ENCODE results near the gene ERRFI1. TPM values are rescaled to one million over a fixed set of nuclear protein-coding genes. Genes with fewer than 3 reads are reported as not detected.

ERRFI1 gene
- total and polyA plus RNA-seq, 2 of the 8 experiments (the other 6 are each of a cell fraction or from before 2014, with no cell fraction given), result 23.4 to 46.1 TPM

DNA sequence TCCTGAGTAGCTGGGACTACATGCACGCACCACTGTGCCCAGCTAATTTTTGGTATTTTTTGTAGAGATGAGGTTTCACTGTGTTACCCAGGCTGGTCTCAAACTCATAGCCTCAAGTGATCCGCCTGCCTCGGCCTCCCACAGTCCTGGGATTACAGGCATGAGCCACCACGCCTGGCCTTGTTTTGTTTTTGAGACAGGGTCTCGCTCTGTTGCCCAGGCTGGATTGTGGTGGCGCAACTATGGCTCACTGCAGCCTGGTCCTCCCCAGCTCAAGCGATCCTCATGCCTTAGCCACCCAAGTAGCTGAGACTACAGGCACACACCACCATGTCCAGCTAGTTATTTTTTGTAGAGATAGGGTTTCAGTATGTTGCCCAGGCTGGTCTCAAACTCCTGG lies 38.6 kb downstream of the ERRFI1 start:
- peaks cover 11 to 45% (median 25%) of the 10 kb centered on the region in 4 experiments for H3K36me3 ChIP-seq (ENCODE audit: control insufficient read depth in 2 of 4, insufficient read depth in 4 of 4, low read length in 3 of 4)
- no peak overlapping the region for H3K14ac ChIP-seq (ENCODE audit: insufficient read length)
- no peak overlapping the region for H2BK5ac ChIP-seq (ENCODE audit: low read depth, low read length)
- H3K27ac ChIP-seq (ENCODE audit: low read depth, low read length), result no peak overlapping the region
- peaks cover 8% of the 10 kb centered on the region; the same call in 1 of the 2 replicates for H3K79me1 ChIP-seq (ENCODE audit: low read depth, low read length)
- no peak overlapping the region for H3K23ac ChIP-seq (ENCODE audit: insufficient read length)
- H2AFZ ChIP-seq (ENCODE audit: low read length), result no peak overlapping the region
- no peak overlapping the region for H3K4ac ChIP-seq (replicated peaks; ENCODE audit: insufficient read length, low read depth, low read length)
- H4K20me1 ChIP-seq (replicated peaks in 1 of 2; ENCODE audit: control insufficient read depth in 1 of 2, insufficient read depth in 2 of 2, low read length in 2 of 2), result peaks cover 0 to 6% of the 10 kb centered on the region in 2 experiments
- H3K4me3 ChIP-seq (ENCODE audit: extremely low read depth in 1 of 4, insufficient read depth in 2 of 4, low read depth in 3 of 4, low read length in 4 of 4), result no peak overlapping the region
- H3K9me3 ChIP-seq (ENCODE audit: insufficient read depth in 2 of 2, low read depth in 1 of 2, low read length in 1 of 2), result no peaks in the 10 kb centered on the region
- H3K4me2 ChIP-seq (ENCODE audit: insufficient read depth in 1 of 2, low read depth in 2 of 2, low read length in 2 of 2), result no peak overlapping the region
- no peak overlapping the region for H2BK120ac ChIP-seq (replicated peaks; ENCODE audit: low read depth, low read length)
- FAIRE-seq (no peak), DNase-seq (ENCODE audit: low read depth in 1 of 2, low spot score in 2 of 2) (no peak)
- POLR2A ChIA-PET (ENCODE audit: partially characterized antibody), result interaction anchor here (0.9 to 1.5 kb wide), 4 partner anchors 12 to 392 kb away, joined by 3 to 4 read pairs (median 4); partner anchors contain the start of genes ERRFI1 and PARK7
- no peak overlapping the region for H4K91ac ChIP-seq (replicated peaks; ENCODE audit: insufficient read length, low read length)
- H2BK12ac ChIP-seq (ENCODE audit: low read depth, low read length), result no peak overlapping the region
- CTCF ChIA-PET (ENCODE audit: partially characterized antibody), result interaction anchor here (0.6 to 7.8 kb wide), 4 partner anchors 13 to 328 kb away, joined by 3 to 100 read pairs (median 18); no protein-coding TSS in a partner anchor
- no peak overlapping the region for H2BK20ac ChIP-seq (ENCODE audit: low read length)
- no peak overlapping the region for H4K5ac ChIP-seq (ENCODE audit: insufficient read length, low read depth, low read length)
- H3K23me2 ChIP-seq (ENCODE audit: low read depth, low read length), result peaks cover 7% of the 10 kb centered on the region; the same call in 1 of the 2 replicates
- H2AK5ac ChIP-seq (ENCODE audit: low read depth, low read length), result no peak overlapping the region
- peaks cover 0 to 6% (median under 1%) of the 10 kb centered on the region in 4 experiments; a peak in 4 of 7 replicates for H3K4me1 ChIP-seq (replicated peaks in 1 of 4; ENCODE audit: control insufficient read depth in 3 of 4, insufficient read depth in 4 of 4, low read length in 3 of 4)
- no peak overlapping the region for H3K9ac ChIP-seq (replicated peaks in 1 of 4; ENCODE audit: extremely low read depth in 1 of 4, low read depth in 3 of 4, low read length in 3 of 4)
- H3K18ac ChIP-seq (ENCODE audit: extremely low read depth, low read length), result no peak overlapping the region
- no peak overlapping the region; the same call in 1 of the 2 replicates for H4K8ac ChIP-seq (ENCODE audit: extremely low read depth, insufficient read depth, low read length)
- H3K27me3 ChIP-seq (replicated peaks in 1 of 4; ENCODE audit: control insufficient read depth in 3 of 4, extremely low read depth in 1 of 4, insufficient read depth in 3 of 4, low read length in 3 of 4), result no peaks in the 10 kb centered on the region
- H3K79me2 ChIP-seq (ENCODE audit: control insufficient read depth in 1 of 2, insufficient read depth in 2 of 2, low read length in 2 of 2), result no peaks in the 10 kb centered on the region
- 89% methylated on average over 7 of the region's 7 CpGs; no CpG with 5 or more reads in 1 of the 2 experiments for WGBS, 2 experiments (ENCODE audit: extremely low coverage in 1 of 2, insufficient coverage in 1 of 2, insufficient read length in 1 of 2, insufficient replicate concordance in 2 of 2, low coverage in 1 of 2, low lambda C conversion rate in 2 of 2, missing lambda C conversion rate in 1 of 2)
- no peak overlapping the region for H3K56ac ChIP-seq (replicated peaks; ENCODE audit: insufficient read length, low read depth, low read length)
- no peak overlapping the region for H2BK15ac ChIP-seq (ENCODE audit: low read length)
- TF ChIP-seq BRCA1 (IDR thresholded peaks at IDR 0.05; ENCODE audit: low read depth, low read length), result no peak
- TF ChIP-seq KDM4A (IDR thresholded peaks at IDR 0.05; ENCODE audit: low read depth, low read length, severe bottlenecking), result no peak
- TF ChIP-seq SAP30 (IDR thresholded peaks at IDR 0.05; ENCODE audit: insufficient read depth, insufficient replicate concordance, low read length), result no peak
- TF ChIP-seq, protein P1, sequence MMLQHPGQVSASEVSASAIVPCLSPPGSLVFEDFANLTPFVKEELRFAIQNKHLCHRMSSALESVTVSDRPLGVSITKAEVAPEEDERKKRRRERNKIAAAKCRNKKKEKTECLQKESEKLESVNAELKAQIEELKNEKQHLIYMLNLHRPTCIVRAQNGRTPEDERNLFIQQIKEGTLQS (IDR thresholded peaks at IDR 0.05; ENCODE audit: insufficient read depth, low read depth, low read length), result no peak
- no peak for TF ChIP-seq GTF2F1 (IDR thresholded peaks at IDR 0.05; ENCODE audit: borderline replicate concordance, low read depth, low read length)
- no peak for TF ChIP-seq SIX5 (IDR thresholded peaks at IDR 0.05; ENCODE audit: low read depth, low read length)
- TF ChIP-seq SIN3A (conservative IDR thresholded peaks at IDR 0.05 in 1 of 2, IDR thresholded peaks at IDR 0.05 in 1 of 2; ENCODE audit: low read depth in 1 of 2, low read length in 2 of 2), result no peak
- no peak for TF ChIP-seq ASH2L (IDR thresholded peaks at IDR 0.05; ENCODE audit: low read length)
- no peak for TF ChIP-seq JUN (IDR thresholded peaks at IDR 0.05; ENCODE audit: low read depth, low read length)
- TF ChIP-seq GABPA (IDR thresholded peaks at IDR 0.05; ENCODE audit: borderline replicate concordance, insufficient read depth, low read length), result no peak
- TF ChIP-seq POLR2A (IDR thresholded peaks at IDR 0.05; ENCODE audit: control extremely low read depth in 1 of 2, low read depth in 2 of 2, low read length in 2 of 2), result no peak
- TF ChIP-seq HDAC6 (IDR thresholded peaks at IDR 0.05; ENCODE audit: low read depth, low read length), result no peak
- no peak for TF ChIP-seq CREB1 (IDR thresholded peaks at IDR 0.05)

Measured in H1 (cell line).